GM23338 (cell line): ENCODE results near the gene ZMYM4. TPM values are rescaled to one million over a fixed set of nuclear protein-coding genes. Genes with fewer than 3 reads are reported as not detected.

Experiments
- ATAC-seq: fragments of 200-7000 bp; cut with Tn5 transposase; 3 replicates; pipeline ENCODE4 v1.9.1; 2020
- DNase-seq: peaks from one replicate; pipeline ENCODE4 v3.0.0-alpha.2; 2015; ENCODE audit warnings: low spot score
- H2AFZ ChIP-seq: fragments of 200-600 bp; sonication (generic); 2 replicates; pipeline ENCODE4 v1.8.0; 2016; ENCODE audit warnings: antibody characterized with exemption, mild to moderate bottlenecking, moderate library complexity
- H3F3A ChIP-seq: fragments of 200-600 bp; sonication (generic); replicated peaks from 2 replicates; pipeline ENCODE4 v1.8.0; 2017; ENCODE audit warnings: antibody characterized with exemption, mixed run types, low read depth
- H3K27ac ChIP-seq: fragments of 200-600 bp; sonication (generic); 2 replicates; pipeline ENCODE4 v1.6.1; 2016; ENCODE audit warnings: low read depth
- H3K27me3 ChIP-seq: fragments of 200-600 bp; sonication (generic); 2 replicates; pipeline ENCODE4 v1.8.0; 2016; ENCODE audit warnings: mild to moderate bottlenecking, mixed run types, moderate library complexity; ENCODE audit not compliant: insufficient read depth
- H3K36me3 ChIP-seq: fragments of 200-600 bp; sonication (generic); 2 replicates; pipeline ENCODE4 v1.8.0; 2016; ENCODE audit warnings: mild to moderate bottlenecking; ENCODE audit not compliant: insufficient read depth
- H3K4me1 ChIP-seq: fragments of 200-600 bp; sonication (generic); 2 replicates; pipeline ENCODE4 v1.8.0; 2016; ENCODE audit warnings: mild to moderate bottlenecking, moderate library complexity; ENCODE audit not compliant: insufficient read depth
- H3K4me2 ChIP-seq: fragments of 200-600 bp; sonication (generic); 2 replicates; pipeline ENCODE4 v1.7.1; 2017; ENCODE audit warnings: mixed run types
- H3K4me3 ChIP-seq: fragments of 200-600 bp; sonication (generic); 2 replicates; pipeline ENCODE4 v1.6.1; 2016; ENCODE audit warnings: mixed run types
- H3K79me2 ChIP-seq: fragments of 200-600 bp; sonication (generic); replicated peaks from 2 replicates; pipeline ENCODE4 v1.8.0; 2017; ENCODE audit warnings: mild to moderate bottlenecking; ENCODE audit not compliant: insufficient read depth
- H3K9me2 ChIP-seq: fragments of 200-600 bp; sonication (generic); 2 replicates; pipeline ENCODE4 v1.8.0; 2017; ENCODE audit not compliant: insufficient read depth
- H4K20me1 ChIP-seq: fragments of 200-600 bp; sonication (generic); replicated peaks from 2 replicates; pipeline ENCODE4 v1.8.0; 2017; ENCODE audit warnings: mild to moderate bottlenecking; ENCODE audit not compliant: insufficient read depth
- H3K27ac Mint-ChIP-seq: 2 replicates; pipeline ENCODE4 v1.8.0; 2020; ENCODE audit warnings: inconsistent platforms, mild to moderate bottlenecking, moderate library complexity, mixed read lengths
- H3K27me3 Mint-ChIP-seq: 3 replicates; pipeline ENCODE4 v1.8.0; 2022; ENCODE audit warnings: low read depth, mild to moderate bottlenecking, moderate library complexity, mixed read lengths, inconsistent platforms; ENCODE audit not compliant: insufficient read depth, poor library complexity
- H3K36me3 Mint-ChIP-seq: 3 replicates; pipeline ENCODE4 v1.8.0; 2021; ENCODE audit warnings: low read depth, mild to moderate bottlenecking, inconsistent platforms, moderate library complexity, mixed read lengths
- H3K4me1 Mint-ChIP-seq: 3 replicates; pipeline ENCODE4 v1.8.0; 2020; ENCODE audit warnings: mild to moderate bottlenecking, inconsistent platforms, mixed read lengths
- H3K4me3 Mint-ChIP-seq: 3 replicates; pipeline ENCODE4 v1.8.0; 2021; ENCODE audit warnings: moderate library complexity, mild to moderate bottlenecking, inconsistent platforms, mixed read lengths
- H3K9me3 Mint-ChIP-seq: 3 replicates; pipeline ENCODE4 v1.8.0; 2020; ENCODE audit warnings: moderate library complexity, mild to moderate bottlenecking, inconsistent platforms, mixed read lengths
- ETS1 ChIP-seq: IDR thresholded peaks from 2 replicates; pipeline ENCODE4 v1.6.1; 2016; ENCODE audit warnings: antibody characterized with exemption
- EZH2 ChIP-seq: fragments of 200-600 bp; sonication (generic); IDR thresholded peaks from one replicate; pipeline ENCODE4 v1.8.0; 2017; ENCODE audit warnings: antibody characterized with exemption, mild to moderate bottlenecking, low read depth; ENCODE audit not compliant: unreplicated experiment
- EZH2phosphoT487 ChIP-seq: fragments of 200-600 bp; sonication (generic); IDR thresholded peaks from one replicate; pipeline ENCODE4 v1.8.1; 2018; ENCODE audit warnings: antibody characterized with exemption; ENCODE audit not compliant: unreplicated experiment
- JUNB ChIP-seq: IDR thresholded peaks from one replicate; pipeline ENCODE4 v1.6.1; 2016; ENCODE audit warnings: antibody characterized with exemption; ENCODE audit not compliant: unreplicated experiment
- NANOG ChIP-seq: IDR thresholded peaks from 2 replicates; pipeline ENCODE4 v1.6.1; 2016; ENCODE audit warnings: antibody characterized with exemption, borderline replicate concordance
- POLR2AphosphoS5 ChIP-seq: IDR thresholded peaks from 2 replicates; pipeline ENCODE4 v1.6.1; 2016; ENCODE audit warnings: antibody characterized with exemption, low read depth
- STAT1 ChIP-seq: IDR thresholded peaks from one replicate; pipeline ENCODE4 v1.6.1; 2016; ENCODE audit warnings: antibody characterized with exemption; ENCODE audit not compliant: unreplicated experiment
- ZNF114 ChIP-seq: fragments of 250-450 bp; sonication (Bioruptor Pico); IDR thresholded peaks from 2 replicates; pipeline ENCODE4 v1.5.0; 2020; ENCODE audit warnings: mild to moderate bottlenecking, moderate library complexity
- ZNF331 ChIP-seq: fragments of 250-450 bp; sonication (Bioruptor Pico); IDR thresholded peaks from 2 replicates; pipeline ENCODE4 v1.5.0; 2020; ENCODE audit warnings: low read depth, mild to moderate bottlenecking, moderate library complexity
- polyA plus RNA-seq: library from polyadenylated mRNA; unstranded; fragments of >200 nt; fragmentation: Nextera tagmentation; extraction: Ambion mirVana; gene quantifications from 2 replicates; pipeline ENCODE4 v1.2.1, GENCODE V29; 2016
- total RNA-seq: library from RNA; depleted of rRNA; stranded (reverse); fragments of >200 nt; shearing (Covaris generic); gene quantifications from 2 replicates; pipeline ENCODE4 v1.2.3, GENCODE V29; 2014
- TF ChIP-seq, protein P1 (sequence below): IDR thresholded peaks from one replicate; pipeline ENCODE4 v1.6.1; 2018; ENCODE audit warnings: antibody characterized with exemption; ENCODE audit not compliant: unreplicated experiment

ZMYM4 gene
- total and polyA plus RNA-seq, 2 experiments from 2014 or later = 65.4 to 68.5 TPM

DNA sequence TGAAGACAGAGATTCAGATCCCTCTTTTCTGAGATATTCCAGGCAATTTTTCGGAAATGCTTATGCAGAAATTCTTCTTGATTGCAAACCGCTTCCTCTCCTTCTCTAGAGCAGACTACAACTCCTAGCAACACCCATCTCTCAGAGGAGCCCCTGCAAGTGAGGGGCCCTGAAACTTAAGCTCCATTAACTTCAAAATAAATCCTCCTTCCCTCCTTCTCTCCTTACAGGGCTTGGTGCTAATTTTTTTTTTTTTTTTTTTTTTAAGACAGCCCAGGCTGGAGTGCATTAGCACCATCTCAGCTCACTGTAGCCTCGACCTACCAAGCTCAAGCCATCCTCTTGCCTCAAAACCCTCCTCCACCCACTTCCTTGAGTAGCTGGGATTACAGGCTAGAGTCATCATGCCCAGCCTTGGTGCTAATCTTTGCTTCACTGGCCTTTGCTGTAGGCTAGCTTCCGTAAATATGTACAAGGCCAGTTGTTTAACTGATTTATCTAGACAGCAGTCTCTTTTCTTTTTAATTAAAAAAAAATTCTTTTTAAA, 45.4 kb upstream of the ZMYM4 start (continued):
- TF ChIP-seq POLR2AphosphoS5 (no peak), NANOG (no peak), EZH2phosphoT487 (no peak), ZNF331 (CRISPR knock-in tag) (no peak)

DNA sequence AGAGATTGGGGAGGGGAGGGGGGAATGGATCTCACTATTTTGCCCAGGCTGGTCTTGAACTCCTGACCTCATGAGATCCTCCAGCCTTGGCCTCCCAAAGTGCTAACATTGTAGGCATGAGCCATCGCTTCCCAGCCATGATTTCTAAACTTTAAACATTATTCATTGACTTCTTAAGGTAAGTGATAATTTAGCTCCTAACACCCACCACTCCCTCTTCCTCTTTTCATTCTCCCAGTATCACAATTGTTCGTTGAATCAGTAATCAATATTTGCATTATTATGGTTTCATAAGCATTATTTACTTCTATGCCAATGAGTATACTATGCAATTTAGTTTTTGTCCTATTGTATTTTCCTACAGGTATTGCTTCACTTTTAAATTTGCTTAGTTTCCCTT, 42.0 kb upstream of the ZMYM4 start:
- H2AFZ ChIP-seq = no peak overlapping the region
- no peaks in the 10 kb centered on the region for H3K36me3 ChIP-seq
- no peak overlapping the region for H3K4me2 ChIP-seq
- no peaks in the 10 kb centered on the region for H3K79me2 ChIP-seq
- Mint-ChIP-seq H3K27me3 (peaks cover 3% of the 10 kb centered on the region), H3K4me1 (peaks cover 16% of the 10 kb centered on the region), H3K27ac (no peak overlapping the region), H3K4me3 (no peak overlapping the region), H3K36me3 (no peaks in the 10 kb centered on the region), H3K9me3 (no peaks in the 10 kb centered on the region)
- no peaks in the 10 kb centered on the region for H3K27me3 ChIP-seq
- H3K27ac ChIP-seq = no peak overlapping the region
- ATAC-seq (no peak), DNase-seq (no peak)
- H3F3A ChIP-seq = no peaks in the 10 kb centered on the region
- TF ChIP-seq EZH2 = no peak
- no peak for TF ChIP-seq ZNF114 (CRISPR knock-in tag)
- TF ChIP-seq NANOG = no peak
- TF ChIP-seq, protein P1, sequence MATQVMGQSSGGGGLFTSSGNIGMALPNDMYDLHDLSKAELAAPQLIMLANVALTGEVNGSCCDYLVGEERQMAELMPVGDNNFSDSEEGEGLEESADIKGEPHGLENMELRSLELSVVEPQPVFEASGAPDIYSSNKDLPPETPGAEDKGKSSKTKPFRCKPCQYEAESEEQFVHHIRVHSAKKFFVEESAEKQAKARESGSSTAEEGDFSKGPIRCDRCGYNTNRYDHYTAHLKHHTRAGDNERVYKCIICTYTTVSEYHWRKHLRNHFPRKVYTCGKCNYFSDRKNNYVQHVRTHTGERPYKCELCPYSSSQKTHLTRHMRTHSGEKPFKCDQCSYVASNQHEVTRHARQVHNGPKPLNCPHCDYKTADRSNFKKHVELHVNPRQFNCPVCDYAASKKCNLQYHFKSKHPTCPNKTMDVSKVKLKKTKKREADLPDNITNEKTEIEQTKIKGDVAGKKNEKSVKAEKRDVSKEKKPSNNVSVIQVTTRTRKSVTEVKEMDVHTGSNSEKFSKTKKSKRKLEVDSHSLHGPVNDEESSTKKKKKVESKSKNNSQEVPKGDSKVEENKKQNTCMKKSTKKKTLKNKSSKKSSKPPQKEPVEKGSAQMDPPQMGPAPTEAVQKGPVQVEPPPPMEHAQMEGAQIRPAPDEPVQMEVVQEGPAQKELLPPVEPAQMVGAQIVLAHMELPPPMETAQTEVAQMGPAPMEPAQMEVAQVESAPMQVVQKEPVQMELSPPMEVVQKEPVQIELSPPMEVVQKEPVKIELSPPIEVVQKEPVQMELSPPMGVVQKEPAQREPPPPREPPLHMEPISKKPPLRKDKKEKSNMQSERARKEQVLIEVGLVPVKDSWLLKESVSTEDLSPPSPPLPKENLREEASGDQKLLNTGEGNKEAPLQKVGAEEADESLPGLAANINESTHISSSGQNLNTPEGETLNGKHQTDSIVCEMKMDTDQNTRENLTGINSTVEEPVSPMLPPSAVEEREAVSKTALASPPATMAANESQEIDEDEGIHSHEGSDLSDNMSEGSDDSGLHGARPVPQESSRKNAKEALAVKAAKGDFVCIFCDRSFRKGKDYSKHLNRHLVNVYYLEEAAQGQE = no peak
- no peaks in the 10 kb centered on the region for H3K9me2 ChIP-seq
- H3K4me1 ChIP-seq = peaks cover 20% of the 10 kb centered on the region
- no peak overlapping the region for H3K4me3 ChIP-seq
- no peaks in the 10 kb centered on the region for H4K20me1 ChIP-seq

- no peak for ATAC-seq
- no peaks in the 10 kb centered on the region for H3K27me3 ChIP-seq
- no peak overlapping the region for H3K4me2 ChIP-seq
- no peaks in the 10 kb centered on the region for H3K27me3 Mint-ChIP-seq
- no peak overlapping the region for H3K27ac Mint-ChIP-seq
- no peak overlapping the region for H3K4me3 ChIP-seq
- H3K36me3 ChIP-seq = no peaks in the 10 kb centered on the region
- no peaks in the 10 kb centered on the region for H3K9me3 Mint-ChIP-seq
- H3K4me3 Mint-ChIP-seq = no peak overlapping the region
- H4K20me1 ChIP-seq = no peaks in the 10 kb centered on the region
- H3K4me1 ChIP-seq = no peaks in the 10 kb centered on the region
- H3F3A ChIP-seq = no peaks in the 10 kb centered on the region
- no peaks in the 10 kb centered on the region for H3K4me1 Mint-ChIP-seq
- no peaks in the 10 kb centered on the region for H3K36me3 Mint-ChIP-seq
- H3K27ac ChIP-seq = no peak overlapping the region
- no peaks in the 10 kb centered on the region for H3K9me2 ChIP-seq
- H2AFZ ChIP-seq = peak overlapping the region; percentile 64
- no peaks in the 10 kb centered on the region for H3K79me2 ChIP-seq
- DNase-seq = no peak
- TF ChIP-seq, protein P1 = no peak
- TF ChIP-seq STAT1 (no peak), EZH2phosphoT487 (no peak), POLR2AphosphoS5 (no peak), JUNB (no peak), ZNF114 (CRISPR knock-in tag) (no peak), ZNF331 (CRISPR knock-in tag) (no peak), NANOG (no peak), ETS1 (no peak), EZH2 (no peak)
These were observed 38.7 kb upstream of the ZMYM4 start for GRCh38 chr1:35229587-35230360.
